Trophoblast cell (in vitro differentiated cells and primary cell): ENCODE data around the gene AJUBA.

Experiments used
- DNase-seq, 2 donors: peaks; one replicate each; pipeline ENCODE4 v3.0.0-alpha.2; 2016
- H2AFZ ChIP-seq: 2 replicates; pipeline ENCODE4 v1.6.1; 2013; ENCODE audit warnings: low read length, moderate library complexity, mild to moderate bottlenecking; ENCODE audit not compliant: insufficient read depth, poor library complexity
- H2AK5ac ChIP-seq: 2 replicates; pipeline ENCODE4 v1.6.1; 2013; ENCODE audit warnings: mild to moderate bottlenecking, low read length
- H2BK120ac ChIP-seq: 2 replicates; pipeline ENCODE4 v1.6.1; 2013; ENCODE audit warnings: low read length, mild to moderate bottlenecking, moderate library complexity; ENCODE audit not compliant: insufficient read depth, poor library complexity
- H2BK12ac ChIP-seq: 2 replicates; pipeline ENCODE4 v1.6.1; 2013; ENCODE audit warnings: mild to moderate bottlenecking, low read length, moderate library complexity
- H2BK5ac ChIP-seq: 2 replicates; pipeline ENCODE4 v1.6.1; 2013; ENCODE audit warnings: low read length, low read depth, moderate library complexity, mild to moderate bottlenecking; ENCODE audit not compliant: poor library complexity
- H3K14ac ChIP-seq: 2 replicates; pipeline ENCODE4 v1.6.1; 2013; ENCODE audit warnings: mild to moderate bottlenecking, low read length
- H3K18ac ChIP-seq: 2 replicates; pipeline ENCODE4 v1.6.1; 2013; ENCODE audit warnings: mild to moderate bottlenecking, low read length
- H3K23ac ChIP-seq: 2 replicates; pipeline ENCODE4 v1.6.1; 2013; ENCODE audit warnings: low read length
- H3K27ac ChIP-seq: 2 replicates; pipeline ENCODE4 v1.5.1; 2013; ENCODE audit warnings: low read depth, mild to moderate bottlenecking, inconsistent platforms, low read length, moderate library complexity
- H3K27me3 ChIP-seq: 2 replicates; pipeline ENCODE4 v1.6.1; 2013; ENCODE audit warnings: inconsistent platforms, mild to moderate bottlenecking, low read length, moderate library complexity; ENCODE audit not compliant: insufficient read depth
- H3K36me3 ChIP-seq, 2 experiments: 1 replicate in 1 of 2; 2 replicates in 1 of 2; pipeline ENCODE4 v1.6.1; 2013; ENCODE audit warnings: low read length in 2 of 2, mild to moderate bottlenecking in 2 of 2, moderate library complexity in 1 of 2; ENCODE audit not compliant: insufficient read depth in 2 of 2, control insufficient read depth in 1 of 2
- H3K4ac ChIP-seq: 2 replicates; pipeline ENCODE4 v1.6.1; 2013; ENCODE audit warnings: low read depth, mild to moderate bottlenecking, low read length, moderate library complexity
- H3K4me1 ChIP-seq, 2 experiments: 1 replicate in 1 of 2; 2 replicates in 1 of 2; pipeline ENCODE4 v1.6.1; 2013; ENCODE audit warnings: low read length in 2 of 2, mild to moderate bottlenecking in 2 of 2, moderate library complexity in 1 of 2; ENCODE audit not compliant: insufficient read depth in 2 of 2, control insufficient read depth in 1 of 2
- H3K4me2 ChIP-seq: 2 replicates; pipeline ENCODE4 v1.6.1; 2013; ENCODE audit warnings: inconsistent platforms, mild to moderate bottlenecking, low read length, moderate library complexity
- H3K4me3 ChIP-seq: 2 replicates; pipeline ENCODE4 v1.5.1; 2013; ENCODE audit warnings: mild to moderate bottlenecking, low read depth, low read length, inconsistent platforms
- H3K79me1 ChIP-seq: one replicate; pipeline ENCODE4 v1.6.1; 2013; ENCODE audit warnings: low read length
- H3K79me2 ChIP-seq: 2 replicates; pipeline ENCODE4 v1.6.1; 2013; ENCODE audit warnings: low read length, mild to moderate bottlenecking; ENCODE audit not compliant: control insufficient read depth, insufficient read depth, poor library complexity
- H3K9ac ChIP-seq: 2 replicates; pipeline ENCODE4 v1.6.1; 2013; ENCODE audit warnings: mild to moderate bottlenecking, low read length
- H3K9me3 ChIP-seq: 2 replicates; pipeline ENCODE4 v1.6.1; 2013; ENCODE audit warnings: low read depth, mild to moderate bottlenecking, control low read depth, inconsistent platforms, low read length; ENCODE audit not compliant: insufficient read depth
- H4K12ac ChIP-seq: 2 replicates; pipeline ENCODE4 v1.6.1; 2013; ENCODE audit warnings: low read depth, mild to moderate bottlenecking, low read length, moderate library complexity
- H4K8ac ChIP-seq: 2 replicates; pipeline ENCODE4 v1.6.1; 2013; ENCODE audit warnings: low read depth, mild to moderate bottlenecking, low read length, moderate library complexity
- H4K91ac ChIP-seq: one replicate; pipeline ENCODE4 v1.6.1; 2013; ENCODE audit warnings: low read depth, mild to moderate bottlenecking, low read length, moderate library complexity
- WGBS: extraction: QIAGEN DNeasy Blood & Tissue Kit; methylation state at CpG from one replicate; pipeline ENCODE4 v1.1.7; 2013; ENCODE audit warnings: missing lambda C conversion rate; ENCODE audit not compliant: insufficient read length, insufficient coverage; ENCODE audit errors: extremely low coverage; 5-methylcytosine and 5-hydroxymethylcytosine counted together

Gene AJUBA

GRCh38 chr14:23021434-23021833 lies 39.1 kb upstream of the AJUBA start:
- no peak overlapping the region for H3K4me2 ChIP-seq
- H4K12ac ChIP-seq, result no peak overlapping the region
- H3K4me3 ChIP-seq, result no peak overlapping the region
- H3K9me3 ChIP-seq, result no peaks in the 10 kb centered on the region
- H2AFZ ChIP-seq, result no peak overlapping the region
- no peak overlapping the region for H3K14ac ChIP-seq
- H3K18ac ChIP-seq, result no peak overlapping the region
- no peak overlapping the region for H2BK12ac ChIP-seq
- DNase-seq, result no peak
- no peaks in the 10 kb centered on the region for H3K79me2 ChIP-seq
- H3K36me3 ChIP-seq, result peaks cover 11 to 17% of the 10 kb centered on the region in 2 experiments
- no peak overlapping the region for H4K8ac ChIP-seq
- no peak overlapping the region for H2AK5ac ChIP-seq
- H3K4me1 ChIP-seq, result no peaks in the 10 kb centered on the region
- no peaks in the 10 kb centered on the region for H3K27me3 ChIP-seq
- H2BK5ac ChIP-seq, result no peak overlapping the region
- no peak overlapping the region for H3K9ac ChIP-seq
- H3K4ac ChIP-seq, result no peak overlapping the region
- no peak overlapping the region for H3K23ac ChIP-seq
- H2BK120ac ChIP-seq, result no peak overlapping the region
- no peak overlapping the region for H4K91ac ChIP-seq
- WGBS, result no CpG with 5 or more reads among the region's 9 CpGs
- no peaks in the 10 kb centered on the region for H3K79me1 ChIP-seq
- H3K27ac ChIP-seq, result no peak overlapping the region

GRCh38 chr14:23020143-23021128 lies 38.1 kb upstream of the AJUBA start:
- H2BK120ac ChIP-seq, result no peak overlapping the region
- no peak overlapping the region for H3K27ac ChIP-seq
- no CpG with 5 or more reads among the region's 7 CpGs for WGBS
- no peak overlapping the region for H4K8ac ChIP-seq
- H3K14ac ChIP-seq, result no peak overlapping the region
- H3K36me3 ChIP-seq, result peaks cover 4 to 7% of the 10 kb centered on the region in 2 experiments
- no peak overlapping the region for H3K4me2 ChIP-seq
- no peak overlapping the region for H4K12ac ChIP-seq
- H4K91ac ChIP-seq, result no peak overlapping the region
- no peak overlapping the region for H2BK12ac ChIP-seq
- no peak overlapping the region for H3K4me3 ChIP-seq
- H3K4me1 ChIP-seq, result no peaks in the 10 kb centered on the region
- H3K9ac ChIP-seq, result no peak overlapping the region
- no peaks in the 10 kb centered on the region for H3K79me2 ChIP-seq
- DNase-seq, result no peak
- H3K79me1 ChIP-seq, result no peaks in the 10 kb centered on the region
- H3K27me3 ChIP-seq, result no peaks in the 10 kb centered on the region
- no peak overlapping the region for H2BK5ac ChIP-seq
- H3K23ac ChIP-seq, result no peak overlapping the region
- no peak overlapping the region for H3K4ac ChIP-seq
- H3K9me3 ChIP-seq, result no peaks in the 10 kb centered on the region
- H2AFZ ChIP-seq, result no peak overlapping the region
- H3K18ac ChIP-seq, result no peak overlapping the region
- H2AK5ac ChIP-seq, result no peak overlapping the region

DNA sequence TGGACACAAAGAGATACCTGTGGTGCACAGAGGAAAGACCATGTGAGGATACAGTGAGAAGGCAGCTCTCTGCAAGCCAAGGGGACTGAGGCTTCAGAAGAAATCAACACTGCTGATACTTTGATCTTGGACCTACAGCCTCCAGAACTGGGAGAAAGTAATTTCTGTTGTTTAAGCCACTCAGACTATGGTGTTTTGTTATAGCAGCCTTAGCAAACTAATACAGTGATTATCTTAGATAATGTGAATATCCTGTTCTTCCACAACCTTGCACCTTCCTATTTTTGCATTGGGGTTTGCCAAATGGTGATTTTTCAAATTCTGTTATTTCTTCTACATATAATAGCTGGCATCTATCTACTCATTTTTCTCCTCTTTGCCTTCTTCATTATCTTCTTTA lies 35.8 kb upstream of the AJUBA start:
- H2AK5ac ChIP-seq, result no peak overlapping the region
- H3K4me1 ChIP-seq, result no peaks in the 10 kb centered on the region
- no peak overlapping the region for H3K4me2 ChIP-seq
- no peak overlapping the region for H4K8ac ChIP-seq
- no peak overlapping the region for H3K23ac ChIP-seq
- no peak overlapping the region for H3K14ac ChIP-seq
- H3K79me1 ChIP-seq, result no peaks in the 10 kb centered on the region
- H4K12ac ChIP-seq, result no peak overlapping the region
- no peak overlapping the region for H3K4me3 ChIP-seq
- no peak for DNase-seq
- no peaks in the 10 kb centered on the region for H3K27me3 ChIP-seq
- no peak overlapping the region for H2BK120ac ChIP-seq
- H3K4ac ChIP-seq, result no peak overlapping the region
- H2AFZ ChIP-seq, result no peak overlapping the region
- H3K18ac ChIP-seq, result no peak overlapping the region
- no peak overlapping the region for H3K9ac ChIP-seq
- no peak overlapping the region for H2BK12ac ChIP-seq
- H3K27ac ChIP-seq, result no peak overlapping the region
- no peaks in the 10 kb centered on the region for H3K79me2 ChIP-seq
- no peak overlapping the region for H4K91ac ChIP-seq
- no peak overlapping the region for H2BK5ac ChIP-seq
- H3K36me3 ChIP-seq, result no peaks in the 10 kb centered on the region
- H3K9me3 ChIP-seq, result no peaks in the 10 kb centered on the region

GRCh38 chr14:23017091-23017490 lies 34.7 kb upstream of the AJUBA start:
- Histone ChIP-seq H4K12ac (no peak overlapping the region), H2BK120ac (no peak overlapping the region), H3K14ac (no peak overlapping the region), H4K8ac (no peak overlapping the region), H3K27ac (no peak overlapping the region), H3K4ac (no peak overlapping the region), H3K23ac (no peak overlapping the region), H2AK5ac (no peak overlapping the region), H3K27me3 (no peaks in the 10 kb centered on the region), H2BK12ac (no peak overlapping the region), H3K4me1 (no peaks in the 10 kb centered on the region), H2BK5ac (no peak overlapping the region), H4K91ac (no peak overlapping the region), H2AFZ (no peak overlapping the region), H3K4me3 (no peak overlapping the region), H3K79me1 (no peaks in the 10 kb centered on the region), H3K4me2 (no peak overlapping the region), H3K36me3 (no peaks in the 10 kb centered on the region), H3K9ac (no peak overlapping the region), H3K9me3 (no peaks in the 10 kb centered on the region), H3K18ac (no peak overlapping the region), H3K79me2 (no peaks in the 10 kb centered on the region)
- no CpG with 5 or more reads among the region's 5 CpGs for WGBS
- DNase-seq, result no peak
